GM18498 (cell line): Measurements from ENCODE around the gene TSHZ2.

Experiments
- ATAC-seq: cut with Tn5 transposase; IDR thresholded peaks from one replicate; pipeline ENCODE4 v1.9.1; 2021; ENCODE audit warnings: mild to moderate bottlenecking, moderate library complexity; ENCODE audit not compliant: unreplicated experiment

The TSHZ2 gene

GRCh38 chr20:53370345-53370961 lies 398.3 kb downstream of the TSHZ2 start:
- no peak for ATAC-seq

- no peak for ATAC-seq
Observed at GRCh38 chr20:53371216-53371615, 399.1 kb downstream of the TSHZ2 start.

DNA sequence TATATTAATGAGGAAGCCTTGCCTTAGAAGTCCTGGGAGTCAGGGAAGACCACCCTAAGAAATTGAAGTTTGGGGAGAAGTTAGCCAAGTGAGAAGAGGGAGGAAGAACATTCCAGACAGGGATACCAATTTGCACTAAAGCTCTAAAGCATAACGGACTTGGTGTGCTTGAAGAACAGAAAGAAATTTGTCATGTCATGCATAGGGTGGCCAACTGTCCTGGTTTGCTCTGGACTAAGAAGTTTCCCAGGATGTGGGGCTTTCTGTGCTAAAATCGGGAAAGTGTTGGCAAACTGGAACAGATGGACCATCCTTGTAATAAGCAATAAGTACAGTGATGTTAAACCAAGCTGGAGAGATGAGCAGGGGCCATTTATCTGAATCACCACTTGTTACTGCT lies 403.9 kb downstream of the TSHZ2 start:
- no peak for ATAC-seq

DNA sequence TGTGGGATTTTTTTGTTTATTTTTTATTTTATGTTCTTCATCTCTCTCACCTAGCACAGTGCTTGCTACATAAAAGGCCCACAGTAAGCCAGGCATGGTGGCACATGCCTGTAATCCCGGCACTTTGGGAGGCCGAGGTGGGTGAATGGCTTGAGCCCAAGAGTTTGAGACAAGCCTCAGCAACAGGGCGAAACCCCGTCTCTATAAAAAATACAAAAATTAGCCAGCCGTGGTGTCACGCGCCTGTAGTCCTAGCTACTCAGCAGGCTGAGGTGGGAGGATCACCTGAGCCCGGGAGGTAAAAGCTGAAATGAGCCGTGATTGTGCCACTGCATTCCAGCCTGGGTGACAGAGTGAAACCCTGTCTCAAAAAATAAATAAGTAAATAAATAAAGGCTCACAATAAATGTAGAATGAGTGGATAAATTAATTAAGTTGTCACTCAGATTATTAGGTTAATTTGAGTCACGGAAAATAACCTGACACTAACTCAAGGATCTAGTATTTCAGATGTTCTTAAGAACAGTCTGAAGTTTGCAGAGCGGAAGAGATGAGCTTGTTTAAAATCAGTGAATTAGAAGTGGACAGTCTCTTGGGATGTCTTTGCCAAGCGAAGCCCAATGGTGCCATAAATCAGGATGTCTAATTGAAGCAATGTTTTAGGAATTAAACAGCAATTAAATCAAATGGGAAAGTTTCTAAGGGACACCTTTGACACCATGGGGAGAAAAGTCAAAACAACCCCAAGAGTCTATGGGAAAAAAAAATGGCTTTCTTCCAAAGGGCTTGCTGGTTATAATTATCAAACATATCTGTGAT lies 407.1 kb downstream of the TSHZ2 start:
- ATAC-seq = no peak

GRCh38 chr20:53379833-53380120 lies 407.6 kb downstream of the TSHZ2 start:
- ATAC-seq = no peak

- ATAC-seq = no peak
Observed at GRCh38 chr20:53381568-53382262, 409.6 kb downstream of the TSHZ2 start.

DNA sequence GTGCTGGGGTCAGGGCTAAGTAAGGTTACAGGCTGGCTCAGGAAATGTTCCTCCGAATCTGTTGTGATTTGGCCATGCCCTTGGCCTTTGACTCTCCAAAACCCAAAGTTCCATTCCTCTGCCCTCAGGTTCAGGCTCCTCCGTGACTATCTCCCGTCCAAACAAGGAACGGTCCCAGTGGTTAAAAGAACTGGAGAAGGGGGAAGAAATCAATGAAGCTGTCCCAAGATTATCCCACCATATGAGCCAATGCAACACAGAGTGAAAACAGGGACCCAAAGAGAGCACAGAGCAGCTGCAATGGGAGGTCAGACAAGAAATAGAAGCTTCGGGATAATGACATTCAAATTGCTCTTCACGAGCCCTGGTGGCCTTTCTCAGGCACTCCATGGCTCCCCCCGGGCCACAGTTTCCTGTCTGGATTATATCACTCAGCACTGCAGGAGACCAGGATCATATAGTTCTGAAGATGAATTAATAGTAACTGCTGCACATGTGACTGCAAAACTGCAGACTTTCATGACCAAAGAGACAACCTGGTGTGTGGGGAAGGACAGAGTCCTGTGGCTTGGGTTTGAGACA lies 410.2 kb downstream of the TSHZ2 start:
- ATAC-seq = no peak

- no peak for ATAC-seq
Observed at GRCh38 chr20:53383916-53384315, 411.8 kb downstream of the TSHZ2 start.

DNA sequence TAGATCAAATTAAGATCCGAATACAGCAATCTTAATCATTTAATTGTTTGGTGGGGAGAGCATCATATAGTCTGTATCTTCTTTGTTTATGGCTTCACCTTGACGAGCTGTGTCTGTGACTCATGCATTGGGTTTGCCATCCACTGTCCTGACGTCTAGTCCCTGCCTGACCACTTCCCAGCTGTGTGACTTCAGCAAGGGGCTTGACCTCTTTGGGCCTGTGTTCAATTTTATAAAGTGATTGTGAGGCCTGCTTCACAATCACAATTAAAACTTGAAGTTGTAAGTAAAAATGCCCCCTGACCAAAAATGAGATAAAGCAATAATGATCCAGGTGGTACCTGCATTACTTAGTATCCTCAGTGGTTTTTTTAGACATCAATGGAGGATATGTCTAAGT lies 412.2 kb downstream of the TSHZ2 start:
- no peak for ATAC-seq

- no peak for ATAC-seq
Observed at GRCh38 chr20:53385941-53386767, 414.0 kb downstream of the TSHZ2 start.

DNA sequence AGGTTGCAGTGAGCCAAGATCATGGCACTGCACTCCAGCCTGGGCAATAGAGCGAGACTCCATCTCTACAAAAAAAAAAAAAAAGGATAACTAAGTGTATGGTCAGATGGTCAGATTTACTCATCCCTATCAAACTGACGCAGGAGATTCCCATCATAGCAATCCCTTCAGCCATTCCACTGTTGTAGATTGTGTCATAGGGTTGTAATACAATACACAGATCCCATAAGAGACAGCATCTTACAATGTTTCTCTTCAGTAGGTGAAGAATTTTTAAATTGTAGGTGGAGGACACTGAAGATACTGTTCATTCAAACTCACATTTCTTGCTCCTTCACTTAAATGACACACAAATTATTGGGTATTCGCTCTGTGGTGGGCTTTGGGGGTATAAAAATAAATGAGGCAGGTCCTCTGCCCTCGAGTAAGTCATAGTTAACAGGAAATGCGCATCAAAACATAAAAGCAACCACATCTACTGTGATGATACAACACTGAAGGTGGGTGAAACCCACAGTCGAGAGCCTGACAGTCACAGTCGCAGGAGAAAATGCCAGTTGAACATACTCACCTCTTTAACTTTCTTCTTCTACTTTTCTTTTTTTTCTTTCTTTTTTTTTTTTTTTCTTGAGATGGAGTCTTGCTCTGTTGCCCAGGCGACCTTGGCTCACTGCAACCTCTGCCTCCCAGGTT lies 416.0 kb downstream of the TSHZ2 start:
- no peak for ATAC-seq

GRCh38 chr20:53389516-53390300 lies 417.6 kb downstream of the TSHZ2 start:
- ATAC-seq = no peak

- no peak for ATAC-seq
Observed at GRCh38 chr20:53390770-53391169, 418.6 kb downstream of the TSHZ2 start.

GRCh38 chr20:53394433-53394832 lies 422.3 kb downstream of the TSHZ2 start:
- no peak for ATAC-seq

DNA sequence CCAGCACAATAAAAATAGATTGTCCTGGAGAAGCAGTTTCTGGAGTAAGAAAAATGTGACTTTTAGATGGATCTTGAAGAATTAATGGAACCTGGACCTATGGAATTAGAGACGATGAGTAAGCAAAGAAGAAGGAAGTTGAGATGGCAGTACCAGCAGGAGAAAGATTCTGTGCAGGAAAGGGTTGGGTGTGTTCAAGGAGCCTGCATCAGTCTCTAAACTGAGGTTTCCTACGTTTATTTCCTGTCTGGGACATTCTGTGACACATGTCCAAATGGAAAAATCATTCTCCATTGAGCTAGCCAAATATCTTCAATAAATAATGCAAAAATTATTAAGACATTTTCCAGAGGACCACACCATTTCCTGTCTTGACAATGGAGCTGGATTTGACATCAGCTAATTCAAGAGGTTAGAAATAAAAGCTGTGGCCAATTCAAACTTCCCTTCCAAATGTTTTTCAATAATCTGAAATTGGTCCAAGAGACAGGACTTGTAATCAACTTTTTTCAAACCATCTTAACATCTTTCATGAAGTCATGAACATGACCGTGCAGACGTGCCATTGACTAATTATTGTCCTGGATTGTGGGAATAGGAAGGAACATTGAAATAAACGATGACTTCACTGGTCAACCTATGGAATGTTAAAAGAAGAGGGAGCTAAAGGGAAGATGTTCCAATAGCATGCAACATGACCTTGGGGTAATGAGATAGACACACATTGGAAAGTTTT lies 423.2 kb downstream of the TSHZ2 start:
- ATAC-seq = no peak

GRCh38 chr20:53399083-53399482 lies 426.9 kb downstream of the TSHZ2 start:
- ATAC-seq = no peak

DNA sequence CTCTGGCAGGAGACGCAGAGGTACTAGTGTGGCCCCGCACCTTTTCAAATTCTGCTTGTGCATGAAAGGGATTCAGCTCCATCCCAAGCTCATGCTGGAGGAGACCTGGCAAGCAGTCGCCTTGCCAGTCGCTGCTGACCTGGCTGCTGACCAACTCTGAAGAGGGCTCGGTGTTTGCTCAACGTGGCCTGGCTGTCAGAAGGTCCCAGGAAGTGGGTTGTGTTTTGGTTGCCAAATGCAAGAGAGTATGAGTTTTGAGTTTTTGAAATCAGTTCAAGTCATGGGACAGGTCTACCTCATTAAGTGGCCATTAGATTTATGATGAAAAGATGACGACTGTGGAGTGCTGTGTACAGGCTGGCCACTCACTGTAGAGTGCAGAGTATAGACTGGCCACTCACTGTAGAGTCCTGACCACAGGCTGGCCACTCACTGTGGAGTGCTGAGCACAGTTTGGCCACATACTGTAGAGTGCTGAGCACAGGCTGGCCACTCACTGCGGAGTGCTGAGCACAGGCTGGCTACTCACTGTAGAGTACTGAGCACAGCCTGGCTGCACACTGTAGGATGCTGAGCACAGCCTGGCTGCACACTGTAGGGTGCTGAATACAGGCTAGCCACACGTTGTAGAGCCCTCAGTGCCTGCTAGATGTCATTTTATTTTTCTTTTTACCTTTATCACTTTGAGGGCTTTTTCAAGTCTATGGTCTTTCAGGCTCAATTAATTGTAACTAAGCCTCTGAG lies 427.6 kb downstream of the TSHZ2 start:
- ATAC-seq = no peak
